H7 (cell line): ENCODE results near the gene TNFSF10. TPM values are rescaled to one million over a fixed set of nuclear protein-coding genes. Genes with fewer than 3 reads are reported as not detected.

Experiments
- DNase-seq: peaks from one replicate; pipeline ENCODE4 v3.0.0; 2012
- H3K27me3 ChIP-seq: 2 replicates; pipeline ENCODE4 v1.6.0; 2011; ENCODE audit warnings: mild to moderate bottlenecking, low read length; ENCODE audit not compliant: control insufficient read depth, insufficient read depth
- H3K36me3 ChIP-seq: replicated peaks from 2 replicates; pipeline ENCODE4 v1.5.1; 2011; ENCODE audit warnings: low read length; ENCODE audit not compliant: control insufficient read depth, insufficient read depth
- H3K4me3 ChIP-seq: 2 replicates; pipeline ENCODE4 v1.5.1; 2011; ENCODE audit warnings: low read depth, mild to moderate bottlenecking, control low read depth, low read length, moderate library complexity; ENCODE audit not compliant: insufficient read depth
- total RNA-seq: library from RNA; depleted of rRNA; stranded (reverse); fragments of >200 nt; shearing (Covaris generic); gene quantifications from 2 replicates; pipeline ENCODE4 v1.2.3, GENCODE V29; 2014

TNFSF10 gene
- total RNA-seq, 1 experiment from 2014 or later: not detected

- no peaks in the 10 kb centered on the region for H3K27me3 ChIP-seq
- no peak overlapping the region for H3K4me3 ChIP-seq
- H3K36me3 ChIP-seq: no peaks in the 10 kb centered on the region
Measured at GRCh38 chr3:172552607-172553006, 29.4 kb upstream of the TNFSF10 start.

DNA sequence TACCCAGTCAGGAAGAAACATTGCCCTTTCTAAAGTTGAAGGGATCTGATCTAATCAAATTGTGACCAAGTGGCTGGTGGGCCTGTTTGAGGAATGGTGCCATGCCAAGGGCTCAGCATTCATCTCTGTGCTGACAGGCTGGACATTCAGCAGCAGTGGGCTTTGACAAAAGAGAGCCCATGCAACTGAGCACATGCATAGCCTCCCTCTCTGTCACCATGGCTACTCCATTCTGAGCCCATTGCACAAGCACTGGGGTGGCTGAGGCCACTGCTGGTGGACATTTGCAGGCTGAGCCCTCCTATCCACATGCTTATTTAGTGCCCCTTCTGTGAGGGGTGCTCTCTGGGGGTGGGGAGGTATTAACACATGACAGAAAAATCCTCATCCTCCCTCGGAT lies 28.6 kb upstream of the TNFSF10 start:
- DNase-seq: no peak
- Histone ChIP-seq H3K27me3 (no peaks in the 10 kb centered on the region), H3K36me3 (no peaks in the 10 kb centered on the region), H3K4me3 (no peak overlapping the region)

More at GRCh38 chr3:172552607-172553006, 29.4 kb upstream of the TNFSF10 start:
- DNase-seq: no peak

GRCh38 chr3:172550347-172550943 lies 27.2 kb upstream of the TNFSF10 start:
- no peaks in the 10 kb centered on the region for H3K36me3 ChIP-seq

DNA sequence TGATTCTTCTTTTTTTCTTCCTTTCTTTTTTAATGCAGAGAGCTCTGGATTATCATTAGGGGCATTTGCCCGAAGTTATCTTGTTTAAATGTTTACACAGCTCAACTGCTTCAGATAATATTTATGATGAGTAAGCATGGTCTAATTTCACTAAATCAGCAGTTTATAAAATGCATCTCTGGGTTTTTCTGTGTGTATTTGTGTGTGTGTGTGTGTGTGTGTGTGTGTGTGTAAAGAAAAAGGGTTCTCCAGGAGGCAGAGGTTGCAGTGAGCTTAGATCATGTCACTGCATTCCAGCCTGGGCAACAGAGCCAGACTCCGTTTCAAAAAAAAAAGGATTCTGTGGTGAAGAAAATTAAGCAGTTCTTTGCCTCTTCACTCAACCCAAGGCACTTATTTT lies 25.9 kb upstream of the TNFSF10 start:
- Histone ChIP-seq H3K36me3 (no peaks in the 10 kb centered on the region), H3K27me3 (no peaks in the 10 kb centered on the region), H3K4me3 (no peak overlapping the region)
- DNase-seq: no peak

More at GRCh38 chr3:172550347-172550943, 27.2 kb upstream of the TNFSF10 start:
- DNase-seq: no peak
- Histone ChIP-seq H3K4me3 (no peak overlapping the region), H3K27me3 (no peaks in the 10 kb centered on the region)

DNA sequence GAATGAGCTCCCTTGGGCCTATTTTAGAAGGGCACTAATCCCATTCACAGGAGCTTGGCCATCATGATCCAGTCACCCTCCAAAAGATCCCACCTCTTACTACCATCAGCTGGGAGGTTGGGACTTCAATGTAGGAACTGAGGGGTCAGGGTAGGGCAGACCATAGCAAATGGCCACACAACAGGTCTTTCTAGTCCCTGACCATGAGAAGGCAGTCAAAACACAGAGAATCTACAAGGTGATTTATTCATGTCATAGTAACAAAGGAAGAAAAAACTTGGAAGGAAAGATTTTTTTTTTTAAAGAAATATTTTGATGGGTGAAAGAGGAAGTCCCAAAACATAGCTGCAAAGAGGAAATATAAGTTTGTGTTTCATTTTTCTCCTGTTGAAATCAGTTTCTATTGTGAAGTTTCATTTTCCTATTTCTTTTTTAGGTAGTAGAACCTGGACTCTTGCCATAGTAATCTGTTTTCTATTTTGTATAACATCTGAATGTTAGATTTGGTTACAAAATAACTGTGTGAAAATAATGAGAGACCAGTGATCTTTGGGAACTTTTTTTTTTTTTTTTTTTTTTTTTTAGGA lies 23.5 kb upstream of the TNFSF10 start:
- no peak for DNase-seq
- no peak overlapping the region for H3K4me3 ChIP-seq
- no peaks in the 10 kb centered on the region for H3K36me3 ChIP-seq
- H3K27me3 ChIP-seq: no peaks in the 10 kb centered on the region

- H3K4me3 ChIP-seq: no peak overlapping the region
- no peaks in the 10 kb centered on the region for H3K36me3 ChIP-seq
- H3K27me3 ChIP-seq: no peaks in the 10 kb centered on the region
- no peak for DNase-seq
Measured at GRCh38 chr3:172546105-172546504, 22.9 kb upstream of the TNFSF10 start.

GRCh38 chr3:172544404-172544803 lies 21.2 kb upstream of the TNFSF10 start:
- DNase-seq: no peak
- Histone ChIP-seq H3K27me3 (no peaks in the 10 kb centered on the region), H3K36me3 (no peaks in the 10 kb centered on the region), H3K4me3 (no peak overlapping the region)

- H3K4me3 ChIP-seq: no peak overlapping the region
- H3K27me3 ChIP-seq: no peaks in the 10 kb centered on the region
- no peak for DNase-seq
- H3K36me3 ChIP-seq: no peaks in the 10 kb centered on the region
Measured at GRCh38 chr3:172543884-172544283, 20.7 kb upstream of the TNFSF10 start.

- no peak overlapping the region for H3K4me3 ChIP-seq
- no peak for DNase-seq
- no peaks in the 10 kb centered on the region for H3K36me3 ChIP-seq
- H3K27me3 ChIP-seq: no peaks in the 10 kb centered on the region
Measured at GRCh38 chr3:172543419-172543818, 20.2 kb upstream of the TNFSF10 start.

DNA sequence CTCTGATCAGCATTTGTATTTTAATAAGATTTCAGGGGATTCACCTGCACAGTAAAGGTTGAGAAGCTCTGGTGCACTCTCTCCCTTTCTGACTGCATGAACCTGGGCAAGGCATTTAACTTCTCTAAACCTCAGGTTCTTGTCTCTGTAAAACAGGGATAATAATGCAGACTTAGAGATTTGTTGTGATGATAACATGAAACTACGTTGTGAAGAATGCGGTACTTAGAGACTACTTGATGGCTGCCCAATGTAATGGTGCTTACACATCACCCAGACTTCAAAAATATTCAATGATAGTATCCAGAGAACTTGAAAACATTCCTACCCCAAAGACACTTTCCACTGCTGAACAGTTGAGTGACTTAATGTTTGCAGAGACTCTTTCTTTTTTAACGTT lies 19.8 kb upstream of the TNFSF10 start:
- no peaks in the 10 kb centered on the region for H3K27me3 ChIP-seq
- DNase-seq: no peak
- no peak overlapping the region for H3K4me3 ChIP-seq
- H3K36me3 ChIP-seq: no peaks in the 10 kb centered on the region

GRCh38 chr3:172541945-172542488 lies 18.8 kb upstream of the TNFSF10 start:
- no peak overlapping the region for H3K4me3 ChIP-seq
- DNase-seq: no peak
- H3K36me3 ChIP-seq: no peaks in the 10 kb centered on the region
- H3K27me3 ChIP-seq: no peaks in the 10 kb centered on the region

GRCh38 chr3:172540049-172540448 lies 16.8 kb upstream of the TNFSF10 start:
- Histone ChIP-seq H3K36me3 (no peaks in the 10 kb centered on the region), H3K27me3 (no peaks in the 10 kb centered on the region), H3K4me3 (no peak overlapping the region)
- no peak for DNase-seq

- no peaks in the 10 kb centered on the region for H3K36me3 ChIP-seq
- no peak for DNase-seq
- H3K4me3 ChIP-seq: no peak overlapping the region
- no peaks in the 10 kb centered on the region for H3K27me3 ChIP-seq
Measured at GRCh38 chr3:172539273-172539672, 16.0 kb upstream of the TNFSF10 start.

DNA sequence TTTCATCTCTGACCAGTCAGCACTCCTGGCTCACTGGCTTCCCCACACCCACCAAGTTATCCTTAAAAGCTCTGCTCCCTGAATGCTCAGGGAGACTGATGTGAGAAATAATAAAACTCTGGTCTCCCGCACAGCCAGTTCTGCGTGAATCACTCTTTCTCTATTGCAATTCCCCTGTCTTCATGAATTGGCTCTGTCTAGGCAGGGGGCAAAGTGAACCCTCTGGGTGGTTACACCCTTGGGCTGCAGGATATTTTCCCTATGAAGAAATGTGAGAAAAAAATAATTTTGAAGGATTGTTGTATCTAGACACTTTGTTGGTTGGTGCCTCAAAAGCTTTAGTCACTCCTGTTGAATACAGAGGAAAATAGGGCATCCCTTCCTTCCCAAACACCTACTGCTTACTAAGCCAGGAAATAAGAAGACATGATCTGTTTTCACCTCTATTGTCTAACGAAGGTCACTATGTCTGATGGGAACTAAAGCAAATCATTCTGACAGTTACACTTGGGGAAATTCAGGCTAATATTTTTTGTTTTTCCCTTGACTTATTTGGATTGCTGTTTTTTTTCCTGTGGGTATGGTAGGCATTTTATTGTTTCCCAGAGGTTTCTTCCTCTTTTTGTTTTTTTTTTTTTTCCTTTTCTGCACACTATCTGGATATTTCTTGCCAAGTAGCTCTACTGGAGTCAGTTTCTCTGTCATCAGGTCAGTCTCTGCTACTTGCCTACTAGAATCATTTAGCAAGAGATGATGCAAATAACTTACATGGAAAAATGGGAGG lies 15.3 kb upstream of the TNFSF10 start:
- Histone ChIP-seq H3K36me3 (no peaks in the 10 kb centered on the region), H3K4me3 (no peak overlapping the region), H3K27me3 (no peaks in the 10 kb centered on the region)
- no peak for DNase-seq
